WTC11 (cell line): Measurements from ENCODE around the gene NELL1. TPM values are rescaled to one million over a fixed set of nuclear protein-coding genes. Genes with fewer than 3 reads are reported as not detected.

Experiments used
- ATAC-seq: fragments of 200-7000 bp; cut with Tn5 transposase; 2 replicates; pipeline ENCODE4 v1.10.0; 2021; ENCODE audit warnings: mild to moderate bottlenecking, moderate library complexity
- CTCF ChIA-PET: fragments of 300-600 bp; sonication (Branson Sonifier 250); formaldehyde crosslinking; loops from one replicate; lab custom pipeline; 2021; ENCODE audit warnings: antibody characterized with exemption; lab: Charles Lee
- POLR2A ChIA-PET: fragments of 350-600 bp; sonication (Branson Sonifier 250); formaldehyde crosslinking; loops from one replicate; lab custom pipeline; 2021; ENCODE audit warnings: antibody characterized with exemption; lab: Charles Lee
- DNase-seq: peaks from one replicate; pipeline ENCODE4 v3.0.0; 2021; ENCODE audit warnings: low spot score
- H3K27ac Mint-ChIP-seq: 2 replicates; pipeline ENCODE4 v1.8.0; 2021; ENCODE audit warnings: mixed read lengths
- H3K27me3 Mint-ChIP-seq: 2 replicates; pipeline ENCODE4 v1.8.0; 2021; ENCODE audit warnings: low read depth, mild to moderate bottlenecking, moderate library complexity, mixed read lengths
- H3K36me3 Mint-ChIP-seq: 2 replicates; pipeline ENCODE4 v1.8.0; 2021; ENCODE audit warnings: mixed read lengths
- H3K4me1 Mint-ChIP-seq: 2 replicates; pipeline ENCODE4 v1.8.0; 2022; ENCODE audit warnings: mixed read lengths
- H3K4me3 Mint-ChIP-seq: 2 replicates; pipeline ENCODE4 v1.8.0; 2021; ENCODE audit warnings: mild to moderate bottlenecking, moderate library complexity, mixed read lengths
- H3K9me3 Mint-ChIP-seq: 2 replicates; pipeline ENCODE4 v1.8.0; 2021; ENCODE audit warnings: mixed read lengths
- CTCF ChIP-seq: fragments of 200-600 bp; IDR thresholded peaks from 2 replicates; pipeline ENCODE4 v1.8.0; 2022; ENCODE audit warnings: antibody characterized with exemption
- E2F1 ChIP-seq: sonication (generic); formaldehyde crosslinking; IDR thresholded peaks from 2 replicates; pipeline ENCODE4 v1.8.0; 2022; ENCODE audit warnings: mild to moderate bottlenecking, missing genetic modification reagents
- ERG ChIP-seq: fragments of 250-450 bp; sonication (Bioruptor Pico); IDR thresholded peaks from 2 replicates; pipeline ENCODE4 v1.8.0; 2021; ENCODE audit warnings: mild to moderate bottlenecking
- IRF1 ChIP-seq: sonication (generic); formaldehyde crosslinking; IDR thresholded peaks from 2 replicates; pipeline ENCODE4 v1.8.0; 2023; ENCODE audit warnings: missing genetic modification reagents
- PREB ChIP-seq: sonication (generic); formaldehyde crosslinking; IDR thresholded peaks from 2 replicates; pipeline ENCODE4 v1.8.1; 2022; ENCODE audit warnings: mild to moderate bottlenecking, missing genetic modification reagents, moderate library complexity, borderline replicate concordance
- TEAD4 ChIP-seq: sonication (generic); formaldehyde crosslinking; IDR thresholded peaks from 2 replicates; pipeline ENCODE4 v1.8.0; 2022; ENCODE audit warnings: mild to moderate bottlenecking, missing genetic modification reagents
- ZNF232 ChIP-seq: sonication (generic); formaldehyde crosslinking; IDR thresholded peaks from 2 replicates; pipeline ENCODE4 v1.8.0; 2022; ENCODE audit warnings: mild to moderate bottlenecking, missing genetic modification reagents
- ZNF281 ChIP-seq: sonication (generic); formaldehyde crosslinking; IDR thresholded peaks from 2 replicates; pipeline ENCODE4 v1.8.0; 2023; ENCODE audit warnings: mild to moderate bottlenecking, missing genetic modification reagents
- ZNF425 ChIP-seq: fragments of 250-450 bp; sonication (Bioruptor Pico); conservative IDR thresholded peaks from 2 replicates; pipeline ENCODE4 v1.9.0; 2021; ENCODE audit warnings: mild to moderate bottlenecking
- total RNA-seq: library from RNA; stranded (reverse); gene quantifications from 3 replicates; pipeline ENCODE4 v1.2.3, GENCODE V29; 2021

The NELL1 gene
- total RNA-seq, 1 experiment from 2014 or later = 1.8 TPM

GRCh38 chr11:21465920-21466319, 796.5 kb downstream of the NELL1 start:
- ChIA-PET CTCF (interaction anchor here (1.4 kb wide), 1 partner anchor 9 kb away, joined by 3 read pairs; no protein-coding TSS in a partner anchor), POLR2A (no interaction called here)
- ATAC-seq (no peak), DNase-seq (no peak)
- Mint-ChIP-seq H3K4me1 (peaks cover 12% of the 10 kb centered on the region), H3K9me3 (0 out of 2 replicates have a peak, but pooled peaks cover 4% of the 10 kb centered on the region), H3K36me3 (no peaks in the 10 kb centered on the region), H3K27ac (no peak overlapping the region), H3K27me3 (no peaks in the 10 kb centered on the region), H3K4me3 (no peak overlapping the region)
- TF ChIP-seq ZNF425 (CRISPR knock-in tag) (no peak), IRF1 (CRISPR knock-in tag) (no peak), CTCF (no peak), ZNF232 (CRISPR knock-in tag) (no peak), PREB (CRISPR knock-in tag) (no peak)

GRCh38 chr11:21470521-21470920, 801.1 kb downstream of the NELL1 start:
- no peak overlapping the region for H3K27ac Mint-ChIP-seq
- ATAC-seq (no peak), DNase-seq (no peak)
- H3K36me3 Mint-ChIP-seq = no peaks in the 10 kb centered on the region
- H3K4me1 Mint-ChIP-seq = peaks cover 14% of the 10 kb centered on the region
- POLR2A ChIA-PET = no interaction called here
- 0 out of 2 replicates have a peak, but pooled peaks cover 3% of the 10 kb centered on the region for H3K9me3 Mint-ChIP-seq
- CTCF ChIA-PET = no interaction called here
- TF ChIP-seq E2F1 (CRISPR knock-in tag) (no peak), ERG (no peak), IRF1 (CRISPR knock-in tag) (no peak), TEAD4 (no peak), ZNF425 (CRISPR knock-in tag) (no peak), ZNF281 (CRISPR knock-in tag) (no peak)
- H3K27me3 Mint-ChIP-seq = no peaks in the 10 kb centered on the region
- no peak overlapping the region for H3K4me3 Mint-ChIP-seq
